IMR-90 (cell line): ENCODE results near the gene MAML1. TPM values are rescaled to one million over a fixed set of nuclear protein-coding genes. Genes with fewer than 3 reads are reported as not detected.

ENCODE experiments used
- ATAC-seq: fragments of 200-7000 bp; cut with Tn5 transposase; 2 replicates; pipeline ENCODE4 v1.9.1; 2020; ENCODE audit warnings: low read depth, mild to moderate bottlenecking, moderate library complexity
- BruUV-seq: library from RNA; stranded (reverse); fragments of 400-500 nt; replicated peaks from 2 replicates; lab custom pipeline; 2021; lab: Mats Ljungman, UMichigan
- CTCF ChIA-PET: fragments of 300-600 bp; formaldehyde crosslinking; extraction: SDS; loops from one replicate; lab custom pipeline; 2021; ENCODE audit warnings: antibody characterized with exemption; lab: Yijun Ruan, JAX
- POLR2A ChIA-PET: fragments of 300-600 bp; sonication (Branson Sonifier 250); formaldehyde crosslinking; loops from one replicate; lab custom pipeline; 2022; ENCODE audit warnings: antibody characterized with exemption; ENCODE audit not compliant: unreplicated experiment; lab: Charles Lee
- DNase-seq: peaks from one replicate; pipeline ENCODE4 v3.0.0; 2013
- H2AFZ ChIP-seq: replicated peaks from 2 replicates; pipeline ENCODE3; 2013; ENCODE audit warnings: low read length, mild to moderate bottlenecking; ENCODE audit not compliant: poor library complexity
- H2AK5ac ChIP-seq: 2 replicates; pipeline ENCODE4 v1.6.1; 2013; ENCODE audit warnings: low read depth, low read length, inconsistent platforms
- H2AK9ac ChIP-seq: replicated peaks from 2 replicates; pipeline ENCODE3; 2013; ENCODE audit warnings: mild to moderate bottlenecking, low read depth, low read length, moderate library complexity; ENCODE audit not compliant: poor library complexity
- H2BK120ac ChIP-seq: 2 replicates; pipeline ENCODE4 v1.6.1; 2013; ENCODE audit warnings: low read depth, low read length, inconsistent platforms
- H2BK15ac ChIP-seq: 3 replicates; pipeline ENCODE4 v1.6.1; 2013; ENCODE audit warnings: low read depth, low read length, inconsistent platforms
- H2BK20ac ChIP-seq: 2 replicates; pipeline ENCODE4 v1.6.1; 2013; ENCODE audit warnings: low read depth, mild to moderate bottlenecking, inconsistent platforms, low read length, moderate library complexity
- H2BK5ac ChIP-seq: 2 replicates; pipeline ENCODE4 v1.6.1; 2013; ENCODE audit warnings: mild to moderate bottlenecking, low read depth, low read length, inconsistent platforms; ENCODE audit not compliant: poor library complexity, severe bottlenecking
- H3K14ac ChIP-seq: replicated peaks from 2 replicates; pipeline ENCODE4 v1.6.1; 2013; ENCODE audit warnings: low read depth, low read length, inconsistent platforms
- H3K18ac ChIP-seq: 2 replicates; pipeline ENCODE4 v1.6.1; 2013; ENCODE audit warnings: low read depth, low read length, control low read depth
- H3K23ac ChIP-seq: 2 replicates; pipeline ENCODE4 v1.6.1; 2013; ENCODE audit warnings: low read depth, low read length, inconsistent platforms
- H3K27ac ChIP-seq: 2 replicates; pipeline ENCODE4 v1.5.1; 2013; ENCODE audit warnings: mild to moderate bottlenecking, control low read depth, low read length; ENCODE audit not compliant: insufficient read depth
- H3K27me3 ChIP-seq: 2 replicates; pipeline ENCODE4 v1.6.1; 2013; ENCODE audit warnings: low read length; ENCODE audit not compliant: control insufficient read depth, insufficient read depth
- H3K36me3 ChIP-seq: 2 replicates; pipeline ENCODE4 v1.6.1; 2013; ENCODE audit warnings: low read length, mixed read lengths; ENCODE audit not compliant: control insufficient read depth, insufficient read depth
- H3K4ac ChIP-seq: 2 replicates; pipeline ENCODE4 v1.6.1; 2013; ENCODE audit warnings: low read depth, low read length, inconsistent platforms
- H3K4me1 ChIP-seq: 2 replicates; pipeline ENCODE4 v1.6.1; 2013; ENCODE audit warnings: low read length, mixed read lengths; ENCODE audit not compliant: control insufficient read depth, insufficient read depth
- H3K4me2 ChIP-seq: 2 replicates; pipeline ENCODE4 v1.6.1; 2013; ENCODE audit warnings: low read depth, mild to moderate bottlenecking, control low read depth, low read length, moderate library complexity
- H3K4me3 ChIP-seq: 2 replicates; pipeline ENCODE4 v1.5.1; 2013; ENCODE audit warnings: low read depth, mild to moderate bottlenecking, control low read depth, low read length, moderate library complexity; ENCODE audit not compliant: insufficient read depth
- H3K56ac ChIP-seq: 2 replicates; pipeline ENCODE4 v1.6.1; 2013; ENCODE audit warnings: low read length, inconsistent platforms; ENCODE audit not compliant: insufficient read depth; ENCODE audit errors: extremely low read depth
- H3K79me1 ChIP-seq, 2 experiments: 2 replicates each; pipeline ENCODE4 v1.6.1; 2013; ENCODE audit warnings: low read length in 2 of 2, inconsistent platforms in 1 of 2, low read depth in 1 of 2
- H3K9ac ChIP-seq: 2 replicates; pipeline ENCODE4 v1.6.1; 2013; ENCODE audit warnings: low read depth, low read length, control low read depth
- H3K9me1 ChIP-seq: 2 replicates; pipeline ENCODE4 v1.6.1; 2013; ENCODE audit warnings: low read length, inconsistent platforms; ENCODE audit not compliant: insufficient read depth
- H3K9me3 ChIP-seq: 2 replicates; pipeline ENCODE4 v1.6.1; 2013; ENCODE audit warnings: low read length; ENCODE audit not compliant: control insufficient read depth, insufficient read depth
- H4K20me1 ChIP-seq: 2 replicates; pipeline ENCODE4 v1.6.1; 2013; ENCODE audit warnings: low read length, inconsistent platforms; ENCODE audit not compliant: insufficient read depth
- H4K5ac ChIP-seq: 2 replicates; pipeline ENCODE4 v1.6.1; 2013; ENCODE audit warnings: mild to moderate bottlenecking, low read depth, low read length, control low read depth
- H4K8ac ChIP-seq, 2 experiments: 2 replicates each; pipeline ENCODE4 v1.6.1; 2013; ENCODE audit warnings: low read depth in 2 of 2, low read length in 2 of 2, control low read depth in 1 of 2, inconsistent platforms in 1 of 2
- H4K91ac ChIP-seq: 2 replicates; pipeline ENCODE4 v1.6.1; 2013; ENCODE audit warnings: low read depth, low read length, inconsistent platforms; ENCODE audit not compliant: insufficient read depth
- BHLHE40 ChIP-seq: fragments of 150-350 bp; IDR thresholded peaks from 2 replicates; pipeline ENCODE4 v1.6.1; 2016; ENCODE audit warnings: mild to moderate bottlenecking, low read depth, low read length
- CTCF ChIP-seq: conservative IDR thresholded peaks from 2 replicates; pipeline ENCODE4 v1.5.1; 2012; ENCODE audit warnings: mild to moderate bottlenecking, low read depth, low read length, improper control_type of control experiment
- MXI1 ChIP-seq: IDR thresholded peaks from 2 replicates; pipeline ENCODE4 v1.6.1; 2012; ENCODE audit warnings: low read depth, mild to moderate bottlenecking, low read length, moderate library complexity, borderline replicate concordance
- POLR2A ChIP-seq: IDR thresholded peaks from 2 replicates; pipeline ENCODE4 v1.6.1; 2012; ENCODE audit warnings: mild to moderate bottlenecking, low read depth, low read length
- RAD21 ChIP-seq: IDR thresholded peaks from 2 replicates; pipeline ENCODE4 v1.6.1; 2012; ENCODE audit warnings: low read length, improper control_type of control experiment
- RCOR1 ChIP-seq: IDR thresholded peaks from 2 replicates; pipeline ENCODE4 v1.6.1; 2012; ENCODE audit warnings: mild to moderate bottlenecking, low read length, improper control_type of control experiment; ENCODE audit not compliant: insufficient replicate concordance
- RFX5 ChIP-seq: IDR thresholded peaks from 2 replicates; pipeline ENCODE4 v1.8.0; 2012; ENCODE audit warnings: low read depth, mild to moderate bottlenecking, low read length, moderate library complexity
- WGBS, 2 experiments: methylation state at CpG; one replicate each; pipeline versions ENCODE4 v1.1.5 to v1.1.7; 2013; ENCODE audit warnings: missing lambda C conversion rate in 2 of 2; ENCODE audit not compliant: insufficient read length in 1 of 2; ENCODE audit errors: extremely low coverage in 2 of 2; 5-methylcytosine and 5-hydroxymethylcytosine counted together
- dilution Hi-C: fragments of 300-500 bp; cut with HindIII; formaldehyde crosslinking; loops from one replicate; pipeline ENCODE4 v1.14.3; 2018; ENCODE audit warnings: low sequenced_read_pairs; ENCODE audit not compliant: unreplicated experiment
- in situ Hi-C: fragments of 300-500 bp; cut with MboI; formaldehyde crosslinking; loops from 3 replicates; pipeline ENCODE4 v1.14.3; 2019; ENCODE audit warnings: low sequenced_read_pairs, inconsistent platforms, mixed read lengths
- intact Hi-C: fragments of 100-400 bp; cut with micrococcal nuclease; formaldehyde crosslinking; loops from 2 replicates; pipeline ENCODE4 v1.10.0; 2022
- polyA plus RNA-seq, 3 experiments: library from polyadenylated mRNA; depleted of rRNA; stranded (reverse); fragments of >200 nt; gene quantifications; 2 replicates each; pipeline ENCODE4 v1.2.3, GENCODE V29; 2012; ENCODE audit warnings: low replicate concordance in 1 of 3
- total RNA-seq: library from RNA; depleted of rRNA; stranded (reverse); fragments of >200 nt; gene quantifications from 2 replicates; pipeline ENCODE4 v1.2.3, GENCODE V29; 2012
- TF ChIP-seq, protein P1 (sequence below): fragments of 150-350 bp; IDR thresholded peaks from 2 replicates; pipeline ENCODE4 v1.6.1; 2016; ENCODE audit warnings: low read depth, mild to moderate bottlenecking, low read length, moderate library complexity, borderline replicate concordance

The MAML1 gene
- total and polyA plus RNA-seq, 2 of the 4 experiments (the other 2 are of a cell fraction): 4.7 to 10.2 TPM

GRCh38 chr5:179766726-179767455, 34.3 kb downstream of the MAML1 start:
- POLR2A ChIA-PET: no interaction called here
- no peak for ATAC-seq
- H2BK15ac ChIP-seq: 0 out of 3 replicates have a peak overlapping the region, but pooled peaks have one; percentile 26
- intact Hi-C loops: no loop called here
- in situ Hi-C loops: no loop called here
- H4K91ac ChIP-seq: peak overlapping the region; percentile 53
- peak overlapping the region; percentile 25; the same call in 1 of the 2 replicates for H3K18ac ChIP-seq
- peak overlapping the region; percentile 16; the same call in 1 of the 2 replicates for H3K4me2 ChIP-seq
- H3K36me3 ChIP-seq: peaks cover 42% of the 10 kb centered on the region
- no peak overlapping the region for H3K23ac ChIP-seq
- no peak overlapping the region for H3K4me3 ChIP-seq
- H2BK5ac ChIP-seq: peak overlapping the region; percentile 62
- H4K8ac ChIP-seq: peak overlapping the region in 1 of 2 experiments; percentile 9; a peak in 2 of 4 replicates
- peaks cover 37% of the 10 kb centered on the region for H4K20me1 ChIP-seq
- peaks cover 17% of the 10 kb centered on the region for H3K9me1 ChIP-seq
- no peaks in the 10 kb centered on the region for H3K9me3 ChIP-seq
- H3K4me1 ChIP-seq: peaks cover 32% of the 10 kb centered on the region
- H2BK20ac ChIP-seq: no peak overlapping the region
- no peak overlapping the region for H3K56ac ChIP-seq
- H3K14ac ChIP-seq: peak overlapping the region; percentile 61
- BruUV-seq: no TSS peak
- CTCF ChIA-PET: interaction anchor here (0.9 kb wide), 1 partner anchor 12 kb away, joined by 3 read pairs; no protein-coding TSS in a partner anchor
- no peak for DNase-seq
- dilution Hi-C loops: no loop called here
- peak overlapping the region; percentile 43; the same call in 1 of the 2 replicates for H4K5ac ChIP-seq
- H2AFZ ChIP-seq: no peak overlapping the region
- peak overlapping the region; percentile 52; the same call in 1 of the 2 replicates for H2BK120ac ChIP-seq
- TF ChIP-seq RAD21 (no peak), MXI1 (no peak), POLR2A (no peak), CTCF (no peak), RCOR1 (no peak), RFX5 (no peak), BHLHE40 (no peak)
- TF ChIP-seq, protein P1, sequence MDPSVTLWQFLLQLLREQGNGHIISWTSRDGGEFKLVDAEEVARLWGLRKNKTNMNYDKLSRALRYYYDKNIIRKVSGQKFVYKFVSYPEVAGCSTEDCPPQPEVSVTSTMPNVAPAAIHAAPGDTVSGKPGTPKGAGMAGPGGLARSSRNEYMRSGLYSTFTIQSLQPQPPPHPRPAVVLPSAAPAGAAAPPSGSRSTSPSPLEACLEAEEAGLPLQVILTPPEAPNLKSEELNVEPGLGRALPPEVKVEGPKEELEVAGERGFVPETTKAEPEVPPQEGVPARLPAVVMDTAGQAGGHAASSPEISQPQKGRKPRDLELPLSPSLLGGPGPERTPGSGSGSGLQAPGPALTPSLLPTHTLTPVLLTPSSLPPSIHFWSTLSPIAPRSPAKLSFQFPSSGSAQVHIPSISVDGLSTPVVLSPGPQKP: no peak
- no peaks in the 10 kb centered on the region for H3K27me3 ChIP-seq
- H3K27ac ChIP-seq: peak overlapping the region; percentile 82
- H3K4ac ChIP-seq: peak overlapping the region; percentile 94
- 81% methylated on average over 6 of the region's 12 CpGs; no CpG with 5 or more reads in 1 of the 2 experiments for WGBS, 2 experiments
- peak overlapping the region; percentile 92 for H2AK5ac ChIP-seq
- H3K9ac ChIP-seq: no peak overlapping the region; the same call in 1 of the 2 replicates
- peaks cover 34 to 80% of the 10 kb centered on the region in 2 experiments for H3K79me1 ChIP-seq
- peak overlapping the region; percentile 73 for H2AK9ac ChIP-seq
